Measurements from ENCODE around the gene MYLK. TPM values are rescaled to one million over a fixed set of nuclear protein-coding genes. Genes with fewer than 3 reads are reported as not detected.

Gene MYLK
- total and polyA plus RNA-seq, 9 of the 15 experiments (the other 6 are each of a cell fraction or from before 2014, with no cell fraction given) = 0.11 to 0.53 (median 0.18) TPM; not detected in 2

GRCh38 chr3:123637841-123638240 lies 246.3 kb downstream of the MYLK start:
- no peak for FAIRE-seq
- WGBS (ENCODE audit: insufficient coverage, low coverage, missing lambda C conversion rate) = 28% methylated on average over 5 of the region's 5 CpGs
- CTCF ChIA-PET (ENCODE audit: low intra/inter-chr PET ratio) = interaction anchor here (0.6 kb wide), 1 partner anchor 586 kb away, joined by 4 read pairs; no protein-coding TSS in a partner anchor

GRCh38 chr3:123637131-123637530 lies 247.0 kb downstream of the MYLK start:
- ChIA-PET CTCF (ENCODE audit: low intra/inter-chr PET ratio) (no interaction called here), POLR2A (interaction anchor here (0.6 kb wide), 1 partner anchor 9 kb away, joined by 3 read pairs; no protein-coding TSS in a partner anchor)
- no TSS peak for BruUV-seq (replicated peaks)
- FAIRE-seq (no peak), DNase-seq (ENCODE audit: extremely low read depth in 1 of 4, low spot score in 3 of 4) (no peak), ATAC-seq (no peak)
- no peaks in the 10 kb centered on the region for H3K9me1 ChIP-seq (ENCODE audit: control insufficient read depth, insufficient read depth, low read length)
- 72% methylated on average over 7 of the region's 7 CpGs for WGBS (ENCODE audit: insufficient coverage, low coverage, missing lambda C conversion rate)
- no peak overlapping the region for H3K4me3 ChIP-seq
- no peaks in the 10 kb centered on the region for H3K79me2 ChIP-seq (ENCODE audit: control insufficient read depth, insufficient read depth, low read length)
- no peak overlapping the region for H2AFZ ChIP-seq (ENCODE audit: low read depth, low read length)
- peaks cover 4 to 30% of the 10 kb centered on the region in 2 experiments; a peak in 3 of 5 replicates for H3K27me3 ChIP-seq (ENCODE audit: control insufficient read depth in 2 of 2, insufficient read depth in 2 of 2, low read length in 2 of 2)
- H3K36me3 ChIP-seq (ENCODE audit: control insufficient read depth, insufficient read depth, low read length) = no peaks in the 10 kb centered on the region
- peaks cover 8 to 9% of the 10 kb centered on the region in 2 experiments; a peak in 4 of 5 replicates for H3K4me1 ChIP-seq (replicated peaks in 1 of 2; ENCODE audit: control insufficient read depth in 2 of 2, insufficient read depth in 2 of 2, low read length in 2 of 2)
- no peaks in the 10 kb centered on the region for H4K20me1 ChIP-seq (replicated peaks; ENCODE audit: control insufficient read depth, insufficient read depth, low read length)
- no peaks in the 10 kb centered on the region for H3K9me3 ChIP-seq (replicated peaks; ENCODE audit: control insufficient read depth, insufficient read depth, low read depth, low read length)
- intact Hi-C loops (cut with micrococcal nuclease) (no loop called here), in situ Hi-C loops (cut with MboI) (no loop called here)
- no peak overlapping the region for H3K4me2 ChIP-seq (ENCODE audit: insufficient read depth, low read length)
- no peak overlapping the region for H3K9ac ChIP-seq (ENCODE audit: insufficient read depth in 1 of 2, low read depth in 2 of 2, low read length in 2 of 2)
- no peak overlapping the region for H3K27ac ChIP-seq (ENCODE audit: extremely low read depth, low read depth, low read length)
- TF ChIP-seq GTF2A2 (tag; IDR thresholded peaks at IDR 0.05) = no peak
- TF ChIP-seq MED1 (CRISPR knock-in tag; IDR thresholded peaks at IDR 0.05; ENCODE audit: borderline replicate concordance) = no peak
- no peak for TF ChIP-seq MLLT1 (IDR thresholded peaks at IDR 0.05)
- no peak for TF ChIP-seq CC2D1A (IDR thresholded peaks at IDR 0.05)
- TF ChIP-seq POLR3G (IDR thresholded peaks at IDR 0.05; ENCODE audit: extremely low read depth, insufficient read length, insufficient replicate concordance) = no peak
- no peak for TF ChIP-seq FOXM1 (IDR thresholded peaks at IDR 0.05; ENCODE audit: low read depth)
- TF ChIP-seq FOXM1 (CRISPR knock-in tag; IDR thresholded peaks at IDR 0.05; ENCODE audit: low read depth) = no peak
- no peak for TF ChIP-seq ZNF512 (tag; IDR thresholded peaks at IDR 0.05)
- TF ChIP-seq HMG20A (CRISPR knock-in tag; conservative IDR thresholded peaks at IDR 0.05) = no peak

More at GRCh38 chr3:123637841-123638240, 246.3 kb downstream of the MYLK start:
- in situ Hi-C loops (cut with MboI) = no loop called here
- intact Hi-C loops (cut with micrococcal nuclease) = no loop called here
- no TSS peak for BruUV-seq (replicated peaks)
- H3K9me3 ChIP-seq (replicated peaks; ENCODE audit: control insufficient read depth, insufficient read depth, low read depth, low read length) = no peaks in the 10 kb centered on the region
- no peaks in the 10 kb centered on the region for H3K79me2 ChIP-seq (ENCODE audit: control insufficient read depth, insufficient read depth, low read length)
- no peak overlapping the region for H2AFZ ChIP-seq (ENCODE audit: low read depth, low read length)
- TF ChIP-seq ZFP30 (CRISPR knock-in tag; IDR thresholded peaks at IDR 0.05; ENCODE audit: borderline replicate concordance) (no peak), MAFG (tag; conservative IDR thresholded peaks at IDR 0.05) (no peak), HMBOX1 (IDR thresholded peaks at IDR 0.05) (no peak)
- no peaks in the 10 kb centered on the region for H3K36me3 ChIP-seq (ENCODE audit: control insufficient read depth, insufficient read depth, low read length)
- H3K9ac ChIP-seq (ENCODE audit: insufficient read depth in 1 of 2, low read depth in 2 of 2, low read length in 2 of 2) = no peak overlapping the region
- H3K4me1 ChIP-seq (replicated peaks in 1 of 2; ENCODE audit: control insufficient read depth in 2 of 2, insufficient read depth in 2 of 2, low read length in 2 of 2) = peaks cover 8 to 11% of the 10 kb centered on the region in 2 experiments; a peak in 4 of 5 replicates
- no peak for ATAC-seq
- H3K27me3 ChIP-seq (ENCODE audit: control insufficient read depth in 2 of 2, insufficient read depth in 2 of 2, low read length in 2 of 2) = peaks cover 4 to 30% of the 10 kb centered on the region in 2 experiments; a peak in 3 of 5 replicates
- no peak overlapping the region for H3K4me3 ChIP-seq
- no peaks in the 10 kb centered on the region for H4K20me1 ChIP-seq (replicated peaks; ENCODE audit: control insufficient read depth, insufficient read depth, low read length)
- H3K4me2 ChIP-seq (ENCODE audit: insufficient read depth, low read length) = no peak overlapping the region
- no peaks in the 10 kb centered on the region for H3K9me1 ChIP-seq (ENCODE audit: control insufficient read depth, insufficient read depth, low read length)
- no peak for DNase-seq (ENCODE audit: extremely low read depth in 1 of 4, low spot score in 3 of 4)
- H3K27ac ChIP-seq (ENCODE audit: extremely low read depth, low read depth, low read length) = no peak overlapping the region
- POLR2A ChIA-PET = interaction anchor here (0.6 kb wide), 1 partner anchor 1802 kb away, joined by 4 read pairs; no protein-coding TSS in a partner anchor

All from K562 (cell line).